Measurements from ENCODE around the gene BMP5.

BMP5 gene

DNA sequence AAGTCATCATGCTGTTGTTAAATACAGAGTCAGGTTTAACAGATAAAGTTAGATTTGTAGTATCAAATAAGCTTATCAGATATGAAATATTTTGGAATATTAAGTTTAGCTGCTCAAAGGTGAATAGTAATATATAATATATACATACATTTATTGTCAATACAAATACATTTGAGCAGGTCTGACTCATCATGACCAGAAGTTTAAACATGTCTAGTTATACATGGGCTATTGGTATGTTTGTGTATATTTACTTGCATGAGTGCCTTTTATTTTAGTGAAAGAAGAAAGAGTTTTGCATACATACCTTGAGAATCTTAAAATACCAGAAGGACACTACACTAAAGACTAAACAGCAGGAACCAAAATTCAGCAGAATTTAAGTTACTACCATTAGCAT is 76.8 kb downstream of the BMP5 start:
- TF ChIP-seq, protein P1, sequence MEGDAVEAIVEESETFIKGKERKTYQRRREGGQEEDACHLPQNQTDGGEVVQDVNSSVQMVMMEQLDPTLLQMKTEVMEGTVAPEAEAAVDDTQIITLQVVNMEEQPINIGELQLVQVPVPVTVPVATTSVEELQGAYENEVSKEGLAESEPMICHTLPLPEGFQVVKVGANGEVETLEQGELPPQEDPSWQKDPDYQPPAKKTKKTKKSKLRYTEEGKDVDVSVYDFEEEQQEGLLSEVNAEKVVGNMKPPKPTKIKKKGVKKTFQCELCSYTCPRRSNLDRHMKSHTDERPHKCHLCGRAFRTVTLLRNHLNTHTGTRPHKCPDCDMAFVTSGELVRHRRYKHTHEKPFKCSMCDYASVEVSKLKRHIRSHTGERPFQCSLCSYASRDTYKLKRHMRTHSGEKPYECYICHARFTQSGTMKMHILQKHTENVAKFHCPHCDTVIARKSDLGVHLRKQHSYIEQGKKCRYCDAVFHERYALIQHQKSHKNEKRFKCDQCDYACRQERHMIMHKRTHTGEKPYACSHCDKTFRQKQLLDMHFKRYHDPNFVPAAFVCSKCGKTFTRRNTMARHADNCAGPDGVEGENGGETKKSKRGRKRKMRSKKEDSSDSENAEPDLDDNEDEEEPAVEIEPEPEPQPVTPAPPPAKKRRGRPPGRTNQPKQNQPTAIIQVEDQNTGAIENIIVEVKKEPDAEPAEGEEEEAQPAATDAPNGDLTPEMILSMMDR (IDR thresholded peaks at IDR 0.05; ENCODE audit: borderline replicate concordance, control extremely low read depth, extremely low read depth, insufficient read depth, missing control alignments), result no peak
- DNase-seq (ENCODE audit: low spot score), result no peak
- in situ Hi-C loops (cut with MboI; ENCODE audit: low sequenced_read_pairs, unreplicated experiment), result no loop called here

DNA sequence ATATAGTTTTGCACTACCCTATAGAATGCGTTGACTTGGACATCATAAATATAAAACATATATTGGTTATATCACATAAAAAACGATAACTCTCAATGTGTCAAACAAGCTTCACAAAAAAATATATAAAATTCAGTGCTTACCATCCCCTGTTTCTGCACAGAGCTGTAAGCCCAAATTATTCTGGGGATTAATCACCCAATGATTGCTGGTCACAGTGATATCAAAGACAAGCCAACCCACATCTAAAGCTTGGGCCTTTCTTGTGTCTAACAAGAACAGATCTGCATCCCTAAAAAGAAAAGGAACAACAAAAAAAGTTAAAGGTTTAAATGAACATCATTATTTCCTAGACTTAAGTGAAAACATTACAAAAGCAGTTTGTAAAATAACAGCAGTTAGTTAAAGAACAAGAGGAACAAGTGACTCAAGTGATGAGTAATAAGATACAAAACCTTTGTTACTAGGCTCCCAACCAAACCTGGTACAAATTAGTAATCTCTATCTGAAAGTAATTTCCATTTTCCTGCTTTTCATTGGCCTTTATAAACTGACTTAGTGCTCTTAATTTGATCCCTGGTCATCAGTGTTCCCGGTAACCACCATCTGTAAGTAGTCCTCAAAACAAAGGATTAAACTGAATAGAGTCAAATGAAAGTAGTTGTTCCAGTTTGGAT is 81.1 kb downstream of the BMP5 start:
- no peak for DNase-seq (ENCODE audit: low spot score)
- in situ Hi-C loops (cut with MboI; ENCODE audit: low sequenced_read_pairs, unreplicated experiment), result no loop called here
- TF ChIP-seq, protein P1 (IDR thresholded peaks at IDR 0.05; ENCODE audit: borderline replicate concordance, control extremely low read depth, extremely low read depth, insufficient read depth, missing control alignments), result no peak

DNA sequence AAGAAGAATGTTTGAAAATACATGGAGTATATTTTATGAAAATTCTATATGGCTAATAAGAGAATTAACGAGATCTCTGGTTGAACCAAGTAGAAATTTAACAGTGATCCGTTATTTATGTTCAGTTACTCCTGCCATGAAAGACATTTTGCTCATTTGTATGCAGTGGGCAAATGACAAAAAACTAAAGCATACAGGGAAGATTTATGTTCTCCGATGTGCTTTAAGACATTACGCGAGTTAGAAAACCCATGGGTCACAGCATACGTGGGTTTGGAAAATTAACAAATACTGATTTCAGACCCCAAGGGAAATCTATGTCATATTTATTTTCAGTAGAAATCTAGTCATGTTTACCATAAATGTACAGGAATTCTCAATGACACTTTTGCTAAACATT is 90.1 kb downstream of the BMP5 start:
- in situ Hi-C loops (cut with MboI; ENCODE audit: low sequenced_read_pairs, unreplicated experiment), result no loop called here
- TF ChIP-seq, protein P1 (IDR thresholded peaks at IDR 0.05; ENCODE audit: borderline replicate concordance, control extremely low read depth, extremely low read depth, insufficient read depth, missing control alignments), result no peak
- no peak for DNase-seq (ENCODE audit: low spot score)

DNA sequence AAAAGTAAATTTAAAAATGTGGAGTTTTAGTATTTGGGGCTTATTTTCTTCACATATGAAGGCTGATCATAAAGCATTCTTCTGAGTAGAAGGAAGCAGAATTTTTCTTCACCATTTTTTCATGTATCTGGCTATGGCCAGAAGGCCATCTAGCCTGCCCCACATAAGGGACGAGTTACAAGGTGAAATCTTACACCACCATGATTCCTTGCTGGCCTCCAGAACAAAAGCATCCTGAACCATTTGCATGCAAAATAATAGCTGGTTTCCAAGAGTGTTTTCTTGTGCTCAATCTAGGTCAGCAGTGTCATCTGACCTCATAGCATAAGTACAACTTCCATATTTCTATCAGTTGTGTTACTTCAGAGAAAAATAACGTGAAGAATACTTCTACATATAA is 93.1 kb downstream of the BMP5 start:
- in situ Hi-C loops (cut with MboI; ENCODE audit: low sequenced_read_pairs, unreplicated experiment), result no loop called here
- TF ChIP-seq, protein P1 (IDR thresholded peaks at IDR 0.05; ENCODE audit: borderline replicate concordance, control extremely low read depth, extremely low read depth, insufficient read depth, missing control alignments), result no peak
- no peak for DNase-seq (ENCODE audit: low spot score)

DNA sequence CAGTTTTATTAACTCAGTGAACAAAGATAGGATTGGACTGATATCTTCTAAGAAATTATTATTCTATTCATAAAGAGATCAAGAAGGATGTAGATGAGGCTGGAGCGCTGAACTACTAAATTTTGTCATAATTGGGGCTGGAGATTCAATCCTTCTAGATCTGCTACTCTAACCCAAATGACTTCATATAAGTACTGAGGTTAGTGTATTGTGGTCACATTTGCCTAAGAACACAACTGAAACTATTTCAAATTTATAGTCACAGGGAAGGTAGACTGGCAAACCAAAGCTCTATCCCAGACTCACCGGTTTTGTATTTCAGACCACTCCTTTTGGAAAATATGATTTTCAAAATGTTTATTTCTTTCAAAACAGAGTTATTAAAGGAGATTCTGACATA is 96.7 kb downstream of the BMP5 start:
- in situ Hi-C loops (cut with MboI; ENCODE audit: low sequenced_read_pairs, unreplicated experiment), result no loop called here
- TF ChIP-seq, protein P1 (IDR thresholded peaks at IDR 0.05; ENCODE audit: borderline replicate concordance, control extremely low read depth, extremely low read depth, insufficient read depth, missing control alignments), result no peak
- DNase-seq (ENCODE audit: low spot score), result no peak

DNA sequence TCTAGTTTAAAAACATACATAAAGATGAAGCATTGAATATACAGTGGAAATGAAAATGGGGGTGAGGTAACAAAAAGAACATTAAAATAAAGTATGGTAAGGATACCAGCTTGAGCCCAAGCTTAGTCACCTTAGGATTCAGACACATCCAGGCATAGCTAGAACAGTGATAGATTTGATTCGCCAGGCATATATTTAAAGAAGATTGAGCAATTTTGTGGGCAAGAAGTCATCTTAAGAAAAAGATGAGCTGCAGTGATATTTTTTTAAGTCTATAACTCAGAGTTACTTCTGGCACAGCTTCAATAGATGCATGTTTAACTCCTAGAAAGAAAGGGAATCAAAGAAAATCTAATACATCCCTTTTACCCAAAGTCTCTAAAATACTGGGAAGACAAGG is 97.9 kb downstream of the BMP5 start:
- no peak for DNase-seq (ENCODE audit: low spot score)
- TF ChIP-seq, protein P1 (IDR thresholded peaks at IDR 0.05; ENCODE audit: borderline replicate concordance, control extremely low read depth, extremely low read depth, insufficient read depth, missing control alignments), result no peak
- in situ Hi-C loops (cut with MboI; ENCODE audit: low sequenced_read_pairs, unreplicated experiment), result no loop called here
